Retinal pigment epithelial cell (primary cell): ENCODE results near the gene ARNT2.

Experiments used
- DNase-seq: peaks from one replicate; pipeline ENCODE4 v3.0.0-alpha.2; 2010; ENCODE audit warnings: low read depth
- H3K4me3 ChIP-seq: 2 replicates; pipeline ENCODE4 v1.5.1; 2011; ENCODE audit warnings: mild to moderate bottlenecking, low read length, control low read depth, moderate library complexity
- TF ChIP-seq, protein P1 (sequence below): conservative IDR thresholded peaks from 2 replicates; pipeline ENCODE4 v1.5.1; 2011; ENCODE audit warnings: low read depth, low read length, control low read depth, inconsistent platforms

Gene ARNT2

DNA sequence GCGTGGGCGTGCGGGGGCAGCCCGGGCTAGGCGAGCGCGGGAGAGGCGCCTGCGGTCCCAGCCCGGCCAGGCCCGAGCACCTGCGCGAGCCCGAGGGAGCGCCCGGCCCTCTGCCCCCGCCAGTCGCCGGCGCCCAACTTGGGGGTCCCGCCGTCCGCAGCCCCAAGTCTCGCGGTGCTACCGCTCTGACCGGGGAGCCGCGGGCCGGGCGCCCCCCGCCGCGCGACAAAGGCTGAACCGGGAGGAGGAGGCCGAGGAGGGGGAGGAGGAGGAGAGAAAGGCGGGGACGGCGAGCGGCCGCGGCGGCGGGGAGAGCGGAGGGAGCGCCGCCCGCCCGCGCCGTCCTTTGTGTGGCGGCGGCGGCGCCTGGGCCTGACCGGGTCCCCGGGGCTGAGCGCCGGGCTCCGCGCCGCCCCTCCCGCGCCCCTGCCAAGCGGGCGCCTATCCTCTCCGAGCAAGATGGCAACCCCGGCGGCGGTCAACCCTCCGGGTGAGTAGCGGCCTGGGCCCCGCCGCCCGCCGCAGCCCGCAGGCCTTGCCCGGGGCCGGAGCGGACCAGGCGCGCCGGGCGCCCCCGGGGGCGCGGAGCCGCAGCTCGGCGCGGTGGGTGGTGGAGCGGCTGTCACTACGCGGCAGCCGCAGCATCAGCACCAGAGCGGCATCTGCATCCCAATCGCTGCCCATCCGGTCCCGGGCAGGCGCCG lies at the start of gene ARNT2:
Gene ARNT2 (plus strand): TSS at position 326 of the 704 bp plus-strand sequence. CDS start 134 bp downstream, at position 460.
- TF ChIP-seq, protein P1, sequence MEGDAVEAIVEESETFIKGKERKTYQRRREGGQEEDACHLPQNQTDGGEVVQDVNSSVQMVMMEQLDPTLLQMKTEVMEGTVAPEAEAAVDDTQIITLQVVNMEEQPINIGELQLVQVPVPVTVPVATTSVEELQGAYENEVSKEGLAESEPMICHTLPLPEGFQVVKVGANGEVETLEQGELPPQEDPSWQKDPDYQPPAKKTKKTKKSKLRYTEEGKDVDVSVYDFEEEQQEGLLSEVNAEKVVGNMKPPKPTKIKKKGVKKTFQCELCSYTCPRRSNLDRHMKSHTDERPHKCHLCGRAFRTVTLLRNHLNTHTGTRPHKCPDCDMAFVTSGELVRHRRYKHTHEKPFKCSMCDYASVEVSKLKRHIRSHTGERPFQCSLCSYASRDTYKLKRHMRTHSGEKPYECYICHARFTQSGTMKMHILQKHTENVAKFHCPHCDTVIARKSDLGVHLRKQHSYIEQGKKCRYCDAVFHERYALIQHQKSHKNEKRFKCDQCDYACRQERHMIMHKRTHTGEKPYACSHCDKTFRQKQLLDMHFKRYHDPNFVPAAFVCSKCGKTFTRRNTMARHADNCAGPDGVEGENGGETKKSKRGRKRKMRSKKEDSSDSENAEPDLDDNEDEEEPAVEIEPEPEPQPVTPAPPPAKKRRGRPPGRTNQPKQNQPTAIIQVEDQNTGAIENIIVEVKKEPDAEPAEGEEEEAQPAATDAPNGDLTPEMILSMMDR, result no peak
- peak within 1 kb of the TSS; percentile 66 for H3K4me3 ChIP-seq
- DNase-seq, result no peak

DNA sequence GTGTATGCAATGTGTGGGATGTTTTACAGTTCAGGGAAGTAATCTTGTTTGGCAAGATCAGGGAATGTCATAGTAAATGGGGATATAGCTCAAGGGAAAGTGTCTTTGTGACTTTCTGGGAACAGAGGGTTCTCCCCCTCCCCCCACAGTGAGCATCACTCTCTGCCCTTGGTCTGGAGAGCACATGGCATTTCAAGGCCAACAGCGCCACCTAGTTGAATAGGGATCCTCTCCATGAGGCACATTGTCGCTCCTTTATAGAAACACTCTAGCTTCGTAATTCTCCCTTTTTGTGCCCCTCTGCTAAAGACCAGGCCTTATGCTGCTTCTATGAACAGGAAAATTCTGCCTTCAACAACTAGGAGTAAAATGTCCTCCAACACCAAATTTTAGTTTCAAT lies 37.1 kb upstream of the ARNT2 start:
- TF ChIP-seq, protein P1, result no peak
- H3K4me3 ChIP-seq, result no peak overlapping the region
- DNase-seq, result no peak

GRCh38 chr15:80367661-80368060 lies 36.5 kb upstream of the ARNT2 start:
- no peak for DNase-seq
- TF ChIP-seq, protein P1, result no peak
- no peak overlapping the region for H3K4me3 ChIP-seq

- DNase-seq, result no peak
- TF ChIP-seq, protein P1, result no peak
Measured at GRCh38 chr15:80371924-80372323, 32.3 kb upstream of the ARNT2 start.

GRCh38 chr15:80374441-80374840 lies 29.7 kb upstream of the ARNT2 start:
- TF ChIP-seq, protein P1, result no peak
- no peak overlapping the region for H3K4me3 ChIP-seq
- DNase-seq, result no peak

More at GRCh38 chr15:80371924-80372323, 32.3 kb upstream of the ARNT2 start:
- no peak overlapping the region for H3K4me3 ChIP-seq

DNA sequence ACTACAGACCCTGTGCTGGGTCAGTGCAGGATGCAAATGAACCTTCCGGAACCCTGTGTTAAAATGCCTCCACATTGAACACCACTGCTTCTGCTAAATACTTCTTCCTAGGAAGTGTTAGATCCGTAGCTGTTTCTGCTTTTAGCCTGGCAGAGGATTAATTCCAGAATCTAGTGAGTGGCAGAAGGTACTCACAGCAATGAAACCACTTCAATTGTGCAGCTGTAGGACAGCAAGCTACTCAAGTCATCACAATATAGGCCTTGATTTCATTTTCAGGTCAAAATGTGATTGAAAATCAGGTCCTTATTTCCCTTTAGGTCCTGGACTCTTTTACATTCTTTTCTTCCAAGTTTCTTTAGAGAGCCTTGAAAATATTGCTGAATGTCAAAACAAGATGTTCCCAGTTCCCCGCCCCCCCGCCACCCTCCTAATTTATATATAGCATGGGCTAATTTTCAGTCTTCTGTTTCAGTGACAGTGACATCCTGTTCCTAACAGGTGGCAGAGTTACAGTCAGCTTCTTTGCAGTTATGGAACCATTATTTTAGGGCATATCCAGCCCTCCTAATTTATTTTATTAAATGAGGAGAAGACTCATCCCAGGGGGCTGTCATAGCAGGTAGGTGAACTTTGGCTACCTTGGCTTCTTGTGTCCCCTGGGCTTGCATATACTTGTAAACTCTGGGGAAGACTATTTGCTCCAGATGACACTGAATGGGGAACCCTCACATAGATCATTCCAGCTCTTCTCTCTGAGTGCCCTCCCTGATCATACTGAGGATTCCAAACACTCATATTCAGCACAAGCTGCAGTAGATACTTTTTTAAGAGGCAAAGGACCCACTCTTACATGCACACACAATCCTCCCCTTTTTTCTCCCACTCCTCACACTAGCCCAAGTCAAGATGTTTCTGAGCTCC lies 28.0 kb upstream of the ARNT2 start:
- H3K4me3 ChIP-seq, result no peak overlapping the region
- DNase-seq, result no peak
- TF ChIP-seq, protein P1, result no peak
